HCT116 (cell line): Measurements from ENCODE around the gene PCDH19. TPM values are rescaled to one million over a fixed set of nuclear protein-coding genes. Genes with fewer than 3 reads are reported as not detected.

Experiments
- ATAC-seq: fragments of 200-7000 bp; cut with Tn5 transposase; 2 replicates; pipeline ENCODE4 v1.9.1; 2020; ENCODE audit warnings: mild to moderate bottlenecking, moderate library complexity
- BruUV-seq: library from RNA; stranded (reverse); fragments of 400-500 nt; replicated peaks from 2 replicates; lab custom pipeline; 2021; lab: Mats Ljungman, UMichigan
- CTCF ChIA-PET: fragments of 300-600 bp; sonication (Branson Sonifier 250); formaldehyde crosslinking; loops from one replicate; lab custom pipeline; 2021; ENCODE audit warnings: antibody characterized with exemption; lab: Charles Lee
- POLR2A ChIA-PET: fragments of 300-600, 350-600 bp; sonication (Branson Sonifier 250); formaldehyde crosslinking; loops from one replicate; lab custom pipeline; 2021; ENCODE audit warnings: antibody characterized with exemption; lab: Charles Lee
- RAD21 ChIA-PET, 2 experiments: fragments of 300-600 bp; sonication (Branson Sonifier 250); formaldehyde crosslinking; loops; one replicate each; lab custom pipeline; 2023; ENCODE audit warnings: low total read pairs in 2 of 2; ENCODE audit not compliant: uncharacterized antibody in 2 of 2, unreplicated experiment in 2 of 2, low non-redundant PET in 1 of 2; lab: Charles Lee
- DNase-seq: peaks from one replicate; pipeline ENCODE4 v3.0.0-alpha.2; 2010; ENCODE audit warnings: low read depth, low spot score
- H2AFZ ChIP-seq: fragments of 200-600 bp; shearing (Covaris generic), sonication (generic); 2 replicates; pipeline ENCODE4 v1.6.1; 2017; ENCODE audit warnings: low read depth, mixed run types, mixed read lengths, antibody characterized with exemption, low read length; ENCODE audit not compliant: poor library complexity, severe bottlenecking
- H3K27ac ChIP-seq: 2 replicates; pipeline ENCODE4 v1.5.1; 2012; ENCODE audit warnings: low read depth, low read length
- H3K27me3 ChIP-seq: fragments of 200-600 bp; sonication (generic); 2 replicates; pipeline ENCODE4 v1.6.1; 2016; ENCODE audit warnings: mixed run types, low read length, mixed read lengths; ENCODE audit not compliant: insufficient read depth
- H3K36me3 ChIP-seq, 2 experiments: fragments of 200-500 bp in 1 of 2; fragments of 200-600 bp in 1 of 2; sonication (Bioruptor generic) in 1 of 2; sonication (generic) in 1 of 2; 2 replicates each; pipeline versions ENCODE4 v1.5.1 to v1.6.1; 2014 to 2016; ENCODE audit warnings: low read length in 2 of 2, inconsistent platforms in 1 of 2, mixed read lengths in 1 of 2, mixed run types in 1 of 2; ENCODE audit not compliant: insufficient read depth in 2 of 2, control insufficient read depth in 1 of 2
- H3K4me1 ChIP-seq, 2 experiments: fragments of 200-600 bp in 1 of 2; sonication (generic) in 1 of 2; 2 replicates each; pipeline versions ENCODE4 v1.5.1 to v1.6.1; 2012 to 2017; ENCODE audit warnings: low read length in 2 of 2, inconsistent platforms in 1 of 2, mild to moderate bottlenecking in 1 of 2, mixed read lengths in 1 of 2, mixed run types in 1 of 2, moderate library complexity in 1 of 2; ENCODE audit not compliant: insufficient read depth in 2 of 2, control insufficient read depth in 1 of 2
- H3K4me2 ChIP-seq: fragments of 200-600 bp; sonication (generic); 2 replicates; pipeline ENCODE4 v1.6.1; 2017; ENCODE audit warnings: mixed run types, low read length, mixed read lengths
- H3K4me3 ChIP-seq, 2 experiments: fragments of 200-600 bp in 1 of 2; sonication (generic) in 1 of 2; replicated peaks in 1 of 2; 2 replicates each; pipeline ENCODE4 v1.5.1; 2011 to 2016; ENCODE audit warnings: low read length in 2 of 2, control low read depth in 1 of 2, low read depth in 1 of 2, mild to moderate bottlenecking in 1 of 2, mixed read lengths in 1 of 2, mixed run types in 1 of 2
- H3K79me2 ChIP-seq: fragments of 200-600 bp; sonication (generic); 2 replicates; pipeline ENCODE4 v1.6.1; 2017; ENCODE audit warnings: mild to moderate bottlenecking, mixed run types, low read length, moderate library complexity, mixed read lengths; ENCODE audit not compliant: insufficient read depth
- H3K9ac ChIP-seq: fragments of 200-600 bp; sonication (generic); 2 replicates; pipeline ENCODE4 v1.6.1; 2016; ENCODE audit warnings: low read length, mixed read lengths
- H3K9me2 ChIP-seq: fragments of 200-600 bp; sonication (generic), shearing (Covaris generic); 2 replicates; pipeline ENCODE4 v1.6.1; 2017; ENCODE audit warnings: mixed run types, mild to moderate bottlenecking, moderate library complexity; ENCODE audit not compliant: insufficient read depth
- H3K9me3 ChIP-seq, 2 experiments: fragments of 200-500 bp in 1 of 2; fragments of 200-600 bp in 1 of 2; sonication (Bioruptor generic) in 1 of 2; sonication (generic) in 1 of 2; 2 replicates each; pipeline ENCODE4 v1.6.1; 2014 to 2017; ENCODE audit warnings: low read length in 2 of 2, mixed read lengths in 2 of 2, inconsistent platforms in 1 of 2, low read depth in 1 of 2, mild to moderate bottlenecking in 1 of 2, mixed run types in 1 of 2, moderate library complexity in 1 of 2; ENCODE audit not compliant: control insufficient read depth in 1 of 2, insufficient read depth in 1 of 2
- H4K20me1 ChIP-seq: fragments of 200-600 bp; sonication (generic), shearing (Covaris generic); 2 replicates; pipeline ENCODE4 v1.6.1; 2017; ENCODE audit warnings: mixed run types, mild to moderate bottlenecking, moderate library complexity; ENCODE audit not compliant: insufficient read depth
- FOSL1 ChIP-seq: IDR thresholded peaks from 2 replicates; pipeline ENCODE4 v1.6.1; 2012; ENCODE audit warnings: low read depth
- POLR2AphosphoS5 ChIP-seq: IDR thresholded peaks from 2 replicates; pipeline ENCODE4 v1.6.1; 2011; ENCODE audit warnings: mild to moderate bottlenecking, low read depth, low read length, moderate library complexity
- SIN3A ChIP-seq: IDR thresholded peaks from 2 replicates; pipeline ENCODE4 v1.6.1; 2012; ENCODE audit warnings: low read depth
- TCF7L2 ChIP-seq: IDR thresholded peaks from 2 replicates; pipeline ENCODE4 v1.7.0; 2011; ENCODE audit warnings: borderline replicate concordance, inconsistent platforms; ENCODE audit not compliant: insufficient read depth, insufficient read length; ENCODE audit errors: extremely low read depth
- YY1 ChIP-seq: IDR thresholded peaks from 2 replicates; pipeline ENCODE4 v1.6.1; 2011; ENCODE audit warnings: low read length, low read depth, moderate library complexity, mild to moderate bottlenecking; ENCODE audit not compliant: insufficient replicate concordance; ENCODE audit errors: extremely low read depth
- ZFX ChIP-seq: fragments of 450-650 bp; IDR thresholded peaks from 2 replicates; pipeline ENCODE4 v1.6.1; 2017
- intact Hi-C: fragments of 100-400 bp; cut with micrococcal nuclease; formaldehyde crosslinking; loops from 2 replicates; pipeline ENCODE4 v1.10.0; 2022
- total RNA-seq: library from RNA; stranded (reverse); gene quantifications from one replicate; pipeline ENCODE4 v1.2.1, GENCODE V29; 2021; ENCODE audit not compliant: unreplicated experiment
- TF ChIP-seq, protein P1 (sequence below): IDR thresholded peaks from 2 replicates; pipeline ENCODE4 v1.6.1; 2012; ENCODE audit warnings: low read depth

The PCDH19 gene
- total RNA-seq, 1 experiment from 2014 or later: 0.32 TPM

DNA sequence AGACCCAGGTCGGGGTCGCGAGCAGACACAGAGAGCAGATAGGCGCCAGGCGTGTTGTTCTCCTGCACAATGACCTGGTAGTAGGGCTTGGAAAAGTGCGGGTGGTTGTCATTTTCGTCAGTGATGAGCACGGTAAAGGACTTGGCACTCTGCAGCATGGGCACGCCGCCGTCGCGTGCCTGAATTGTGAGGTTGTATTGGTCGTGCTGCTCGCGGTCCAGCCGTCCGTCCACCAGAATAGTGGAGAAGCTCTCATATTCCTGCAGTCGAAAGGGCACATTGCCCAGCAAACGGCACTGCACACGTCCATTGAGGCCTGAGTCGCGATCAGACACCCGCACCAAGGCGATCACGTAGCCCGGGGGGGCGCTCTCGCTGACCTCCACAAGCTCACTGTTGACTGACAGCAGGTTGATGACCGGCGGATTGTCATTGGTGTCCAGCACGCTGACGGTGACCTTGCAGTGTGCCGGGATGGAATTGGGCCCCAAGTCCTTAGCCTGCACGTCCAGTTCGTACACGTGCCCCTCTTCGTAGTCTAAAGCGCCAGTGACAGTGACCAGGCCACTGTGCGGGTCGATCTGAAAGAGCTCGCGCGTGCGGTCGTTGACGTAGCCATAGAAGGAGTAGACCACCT is 2.8 kb downstream of the PCDH19 start:
- Histone ChIP-seq H3K79me2 (no peaks in the 10 kb centered on the region), H3K9me3 (no peaks in the 10 kb centered on the region), H3K9me2 (no peaks in the 10 kb centered on the region), H3K36me3 (no peaks in the 10 kb centered on the region), H4K20me1 (no peaks in the 10 kb centered on the region), H3K9ac (no peak overlapping the region), H3K27ac (no peak overlapping the region), H3K4me3 (no peak overlapping the region), H3K4me2 (no peak overlapping the region), H2AFZ (no peak overlapping the region), H3K27me3 (peaks cover 5% of the 10 kb centered on the region; the same call in 1 of the 2 replicates), H3K4me1 (no peaks in the 10 kb centered on the region; a peak in 1 of 4 replicates)
- TF ChIP-seq POLR2AphosphoS5: no peak
- no peak for DNase-seq
- BruUV-seq: no TSS peak
- intact Hi-C loops: no loop called here
- ChIA-PET RAD21 (no interaction called here), CTCF (no interaction called here), POLR2A (no interaction called here)
- ATAC-seq: no peak

DNA sequence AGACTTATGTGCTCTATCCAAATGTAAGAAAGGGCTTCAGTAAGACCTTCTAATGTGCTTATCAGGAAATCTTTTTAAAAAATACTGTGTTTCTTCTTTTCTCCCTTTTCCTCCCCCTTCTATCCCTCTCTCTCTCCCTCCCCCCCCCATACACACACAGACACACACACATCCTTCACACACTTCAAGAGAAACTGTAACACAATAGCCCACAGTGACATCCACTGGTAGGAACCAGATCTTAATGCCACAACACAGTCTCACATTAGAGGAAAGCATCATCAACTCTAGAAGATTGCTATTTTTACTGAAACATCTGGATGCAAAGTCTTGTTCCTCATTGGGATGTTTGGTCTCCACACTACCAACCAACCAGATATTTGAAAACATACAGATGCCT is 4.6 kb downstream of the PCDH19 start:
- RAD21 ChIA-PET: no interaction called here
- BruUV-seq: no TSS peak
- H3K9me3 ChIP-seq: no peaks in the 10 kb centered on the region
- no peak for TF ChIP-seq ZFX
- TF ChIP-seq FOSL1: no peak
- TF ChIP-seq SIN3A: no peak
- TF ChIP-seq TCF7L2: no peak
- TF ChIP-seq POLR2AphosphoS5: no peak
- TF ChIP-seq, protein P1, sequence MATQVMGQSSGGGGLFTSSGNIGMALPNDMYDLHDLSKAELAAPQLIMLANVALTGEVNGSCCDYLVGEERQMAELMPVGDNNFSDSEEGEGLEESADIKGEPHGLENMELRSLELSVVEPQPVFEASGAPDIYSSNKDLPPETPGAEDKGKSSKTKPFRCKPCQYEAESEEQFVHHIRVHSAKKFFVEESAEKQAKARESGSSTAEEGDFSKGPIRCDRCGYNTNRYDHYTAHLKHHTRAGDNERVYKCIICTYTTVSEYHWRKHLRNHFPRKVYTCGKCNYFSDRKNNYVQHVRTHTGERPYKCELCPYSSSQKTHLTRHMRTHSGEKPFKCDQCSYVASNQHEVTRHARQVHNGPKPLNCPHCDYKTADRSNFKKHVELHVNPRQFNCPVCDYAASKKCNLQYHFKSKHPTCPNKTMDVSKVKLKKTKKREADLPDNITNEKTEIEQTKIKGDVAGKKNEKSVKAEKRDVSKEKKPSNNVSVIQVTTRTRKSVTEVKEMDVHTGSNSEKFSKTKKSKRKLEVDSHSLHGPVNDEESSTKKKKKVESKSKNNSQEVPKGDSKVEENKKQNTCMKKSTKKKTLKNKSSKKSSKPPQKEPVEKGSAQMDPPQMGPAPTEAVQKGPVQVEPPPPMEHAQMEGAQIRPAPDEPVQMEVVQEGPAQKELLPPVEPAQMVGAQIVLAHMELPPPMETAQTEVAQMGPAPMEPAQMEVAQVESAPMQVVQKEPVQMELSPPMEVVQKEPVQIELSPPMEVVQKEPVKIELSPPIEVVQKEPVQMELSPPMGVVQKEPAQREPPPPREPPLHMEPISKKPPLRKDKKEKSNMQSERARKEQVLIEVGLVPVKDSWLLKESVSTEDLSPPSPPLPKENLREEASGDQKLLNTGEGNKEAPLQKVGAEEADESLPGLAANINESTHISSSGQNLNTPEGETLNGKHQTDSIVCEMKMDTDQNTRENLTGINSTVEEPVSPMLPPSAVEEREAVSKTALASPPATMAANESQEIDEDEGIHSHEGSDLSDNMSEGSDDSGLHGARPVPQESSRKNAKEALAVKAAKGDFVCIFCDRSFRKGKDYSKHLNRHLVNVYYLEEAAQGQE: no peak
- no peak for TF ChIP-seq YY1
- TF ChIP-seq, all 23 proteins: peak for 0
- Histone ChIP-seq H2AFZ (no peak overlapping the region), H3K27ac (no peak overlapping the region), H3K4me2 (no peak overlapping the region), H4K20me1 (no peaks in the 10 kb centered on the region), H3K9me2 (no peaks in the 10 kb centered on the region), H3K4me1 (no peaks in the 10 kb centered on the region; a peak in 1 of 4 replicates), H3K27me3 (peaks cover 5% of the 10 kb centered on the region; the same call in 1 of the 2 replicates), H3K9ac (no peak overlapping the region), H3K4me3 (no peak overlapping the region), H3K36me3 (no peaks in the 10 kb centered on the region), H3K79me2 (no peaks in the 10 kb centered on the region)
- ChIA-PET CTCF (no interaction called here), POLR2A (no interaction called here)
- no peak for DNase-seq
- no peak for ATAC-seq
- intact Hi-C loops: no loop called here
